GM12874 (cell line): ENCODE measurements around the gene SPATA25.

Experiments used
- CTCF ChIP-seq: IDR thresholded peaks from 2 replicates; pipeline ENCODE4 v1.5.1; 2011; ENCODE audit warnings: low read depth, mild to moderate bottlenecking, control low read depth, low read length, moderate library complexity; ENCODE audit not compliant: insufficient read depth

Gene SPATA25

GRCh38 chr20:45910670-45911485 lies 23.5 kb upstream of the SPATA25 start:
- TF ChIP-seq CTCF, result no peak

DNA sequence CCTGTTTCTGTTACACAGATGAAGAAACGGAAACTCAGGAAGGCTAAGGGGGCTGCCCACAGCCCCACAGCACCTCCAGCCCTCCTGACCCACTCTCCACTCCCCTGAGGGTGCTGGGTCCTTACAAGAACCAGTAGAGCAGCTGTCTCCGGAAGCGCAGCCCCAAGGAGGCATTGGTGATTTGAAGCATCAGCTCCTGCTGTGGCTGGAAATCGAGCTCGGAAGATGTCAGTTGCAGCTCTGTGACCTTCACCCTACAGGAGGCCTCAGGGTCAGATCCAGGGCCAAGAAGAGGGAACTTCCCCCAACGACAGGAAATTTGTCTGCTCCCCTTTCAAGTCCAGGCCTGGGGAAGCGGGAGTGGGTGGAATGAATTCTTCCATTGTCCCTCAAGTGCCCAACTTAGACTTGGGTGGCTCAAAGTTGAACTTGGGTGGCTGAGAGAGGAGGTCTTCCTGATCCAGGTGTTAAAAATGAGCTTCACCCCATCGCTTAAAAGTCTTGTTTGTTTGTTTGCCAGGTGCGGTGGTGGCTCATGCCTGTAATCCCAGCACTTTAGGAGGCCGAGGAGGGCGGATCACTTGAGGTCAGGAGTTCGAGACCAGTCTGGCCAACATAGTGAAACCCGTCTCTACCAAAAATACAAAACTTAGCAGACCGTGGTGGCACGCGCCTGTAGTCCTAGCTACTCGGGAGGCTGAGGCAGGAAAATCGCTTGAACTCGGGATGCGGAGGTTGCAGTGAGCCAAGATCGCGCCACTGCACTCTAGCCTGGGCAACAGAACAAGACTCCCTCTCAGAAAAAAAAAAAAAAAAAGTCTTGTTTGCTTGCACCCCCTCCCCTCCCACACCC lies 22.6 kb upstream of the SPATA25 start:
- no peak for TF ChIP-seq CTCF

DNA sequence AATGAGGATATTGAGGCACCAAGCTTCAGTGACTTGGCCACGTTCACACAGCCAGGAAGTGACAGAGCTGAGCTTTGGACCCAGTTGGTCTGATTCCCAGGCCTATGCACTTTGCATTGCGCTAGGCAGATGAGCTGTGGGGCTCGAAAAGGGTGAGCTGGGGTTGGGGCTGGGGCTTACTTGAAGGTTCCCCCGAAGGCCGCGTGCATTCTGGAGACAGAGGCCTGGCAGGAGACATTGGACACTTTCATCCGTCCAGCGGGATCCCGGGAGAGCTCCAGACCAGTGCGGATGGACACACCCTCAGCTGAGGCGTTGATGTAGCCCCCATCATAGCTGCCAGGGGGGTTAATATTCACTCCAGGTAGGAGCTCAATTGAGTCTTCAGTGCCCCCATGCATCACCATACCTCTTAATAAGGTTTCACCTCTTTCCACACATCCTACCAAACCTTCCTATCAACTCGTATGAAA lies 21.9 kb upstream of the SPATA25 start:
- no peak for TF ChIP-seq CTCF

GRCh38 chr20:45908084-45908483 lies 20.7 kb upstream of the SPATA25 start:
- no peak for TF ChIP-seq CTCF

DNA sequence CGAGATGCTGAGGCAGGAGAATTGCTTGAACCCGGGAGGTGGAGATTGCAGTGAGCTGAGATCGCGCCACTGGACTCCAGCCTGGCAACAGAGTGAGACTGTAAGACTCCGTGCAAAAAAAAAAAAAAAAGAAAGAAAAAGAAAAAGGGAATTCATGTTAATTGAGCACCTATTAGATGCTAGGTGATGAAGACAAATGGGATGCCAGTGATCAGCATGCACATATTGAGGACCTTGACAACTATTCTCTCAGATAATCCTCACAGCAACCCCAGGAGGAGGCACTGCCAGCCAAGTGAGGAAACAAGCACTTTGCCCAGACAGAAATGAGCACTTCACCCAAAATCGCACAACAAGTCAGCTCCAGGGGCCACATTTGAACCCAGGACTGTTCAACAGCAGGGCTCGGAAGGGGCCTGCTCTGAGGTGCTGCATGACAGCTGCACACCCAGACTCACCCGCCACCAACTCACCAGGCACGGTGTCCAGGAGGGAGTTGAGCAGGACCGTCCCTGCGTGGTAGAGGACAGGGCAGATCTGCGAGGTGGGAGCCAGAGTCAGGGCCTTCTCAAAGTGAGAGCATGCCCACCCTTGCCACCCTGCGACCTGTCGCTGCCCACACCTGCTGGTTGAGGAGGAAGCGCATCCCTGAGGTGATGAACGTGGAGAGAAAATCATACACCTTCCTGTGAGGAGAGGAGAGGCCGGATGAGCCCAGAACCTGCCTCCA lies 20.0 kb upstream of the SPATA25 start:
- no peak for TF ChIP-seq CTCF

- no peak for TF ChIP-seq CTCF
Measured at GRCh38 chr20:45905505-45906079, 18.2 kb upstream of the SPATA25 start.
